Astrocyte (in vitro differentiated cells and primary cell): Measurements from ENCODE around the gene RBCK1. TPM values are rescaled to one million over a fixed set of nuclear protein-coding genes. Genes with fewer than 3 reads are reported as not detected.
A peak's percentile ranks its signal among the peaks of the same experiment; 100 is the strongest.

Experiments used
- DNase-seq: peaks from one replicate; pipeline ENCODE4 v3.0.0-alpha.2; 2010; ENCODE audit warnings: low read depth
- FAIRE-seq: peaks from 2 replicates; lab custom pipeline; 2011; peaks lifted over from hg19 to GRCh38; lab: Jason Lieb, UNC
- H2AFZ ChIP-seq: 2 replicates; pipeline ENCODE4 v1.6.0; 2012; ENCODE audit warnings: low read depth, low read length, inconsistent platforms
- H3K27ac ChIP-seq: 2 replicates; pipeline ENCODE4 v1.5.1; 2011; ENCODE audit warnings: low read depth, low read length, inconsistent platforms
- H3K27me3 ChIP-seq: 2 replicates; pipeline ENCODE4 v1.6.0; 2011; ENCODE audit warnings: low read length, inconsistent platforms; ENCODE audit not compliant: insufficient read depth
- H3K36me3 ChIP-seq: 2 replicates; pipeline ENCODE4 v1.5.1; 2011; ENCODE audit warnings: low read length, inconsistent platforms; ENCODE audit not compliant: insufficient read depth
- H3K4me1 ChIP-seq: 2 replicates; pipeline ENCODE4 v1.5.1; 2011; ENCODE audit warnings: low read length, inconsistent platforms; ENCODE audit not compliant: insufficient read depth
- H3K4me2 ChIP-seq: 2 replicates; pipeline ENCODE4 v1.6.0; 2012; ENCODE audit warnings: low read length, inconsistent platforms
- H3K4me3 ChIP-seq: 2 replicates; pipeline ENCODE4 v1.5.1; 2011; ENCODE audit warnings: low read depth, mild to moderate bottlenecking, low read length, inconsistent platforms; ENCODE audit not compliant: insufficient read depth
- H3K79me2 ChIP-seq: 2 replicates; pipeline ENCODE4 v1.6.0; 2012; ENCODE audit warnings: mild to moderate bottlenecking, low read length, inconsistent platforms; ENCODE audit not compliant: insufficient read depth
- H3K9ac ChIP-seq: 2 replicates; pipeline ENCODE4 v1.6.0; 2012; ENCODE audit warnings: mild to moderate bottlenecking, low read length, inconsistent platforms
- H3K9me3 ChIP-seq: 2 replicates; pipeline ENCODE4 v1.5.1; 2012; ENCODE audit warnings: low read depth, mild to moderate bottlenecking, low read length, inconsistent platforms; ENCODE audit not compliant: insufficient read depth
- H4K20me1 ChIP-seq: 2 replicates; pipeline ENCODE4 v1.6.0; 2012; ENCODE audit warnings: low read length, inconsistent platforms; ENCODE audit not compliant: insufficient read depth
- H3K27ac Mint-ChIP-seq: one replicate; pipeline ENCODE4 v1.8.0; 2021; ENCODE audit warnings: mild to moderate bottlenecking, mixed read lengths; ENCODE audit not compliant: unreplicated experiment
- H3K27me3 Mint-ChIP-seq: one replicate; pipeline ENCODE4 v1.8.0; 2021; ENCODE audit warnings: low read depth, mixed read lengths; ENCODE audit not compliant: unreplicated experiment
- H3K36me3 Mint-ChIP-seq: one replicate; pipeline ENCODE4 v1.8.0; 2021; ENCODE audit warnings: low read depth, mixed read lengths; ENCODE audit not compliant: unreplicated experiment
- H3K4me1 Mint-ChIP-seq: one replicate; pipeline ENCODE4 v1.8.0; 2021; ENCODE audit warnings: low read depth, mixed read lengths; ENCODE audit not compliant: unreplicated experiment
- H3K4me3 Mint-ChIP-seq: one replicate; pipeline ENCODE4 v1.8.0; 2021; ENCODE audit warnings: mild to moderate bottlenecking, moderate library complexity, mixed read lengths; ENCODE audit not compliant: unreplicated experiment
- H3K9me3 Mint-ChIP-seq: one replicate; pipeline ENCODE4 v1.8.0; 2021; ENCODE audit warnings: mild to moderate bottlenecking, mixed read lengths; ENCODE audit not compliant: unreplicated experiment
- EZH2 ChIP-seq: IDR thresholded peaks from 2 replicates; pipeline ENCODE4 v1.6.1; 2012; ENCODE audit warnings: mild to moderate bottlenecking, low read length, inconsistent platforms; ENCODE audit not compliant: insufficient read depth
- total RNA-seq: library from RNA; stranded (reverse); gene quantifications from 2 replicates; pipeline ENCODE4 v1.2.1, GENCODE V29; 2021
- TF ChIP-seq, protein P1 (sequence below): IDR thresholded peaks from 2 replicates; pipeline ENCODE4 v1.5.1; 2011; ENCODE audit warnings: low read depth, mild to moderate bottlenecking, inconsistent platforms, low read length, moderate library complexity; ENCODE audit not compliant: insufficient read depth

The RBCK1 gene
- total RNA-seq, 1 donor from 2014 or later, result 124 TPM

GRCh38 chr20:461254-462198 is 53.4 kb downstream of the RBCK1 start:
- Histone ChIP-seq H3K4me2 (peak overlapping the region; percentile 99), H2AFZ (peak overlapping the region; percentile 53), H3K4me1 (peaks cover 13% of the 10 kb centered on the region), H3K4me3 (peak overlapping the region; percentile 99), H4K20me1 (peaks cover 48% of the 10 kb centered on the region), H3K9me3 (no peaks in the 10 kb centered on the region), H3K27ac (peak overlapping the region; percentile 81), H3K27me3 (no peaks in the 10 kb centered on the region), H3K9ac (peak overlapping the region; percentile 98), H3K79me2 (peaks cover 56% of the 10 kb centered on the region), H3K36me3 (no peaks in the 10 kb centered on the region)
- Mint-ChIP-seq H3K27me3 (no peaks in the 10 kb centered on the region), H3K27ac (peak overlapping the region; percentile 90), H3K4me1 (peaks cover 20% of the 10 kb centered on the region), H3K4me3 (peak overlapping the region; percentile 98), H3K36me3 (peaks cover 8% of the 10 kb centered on the region), H3K9me3 (peaks cover 2% of the 10 kb centered on the region)
- FAIRE-seq (no peak), DNase-seq (peak; percentile 34)
- TF ChIP-seq EZH2, result no peak
- TF ChIP-seq, protein P1, sequence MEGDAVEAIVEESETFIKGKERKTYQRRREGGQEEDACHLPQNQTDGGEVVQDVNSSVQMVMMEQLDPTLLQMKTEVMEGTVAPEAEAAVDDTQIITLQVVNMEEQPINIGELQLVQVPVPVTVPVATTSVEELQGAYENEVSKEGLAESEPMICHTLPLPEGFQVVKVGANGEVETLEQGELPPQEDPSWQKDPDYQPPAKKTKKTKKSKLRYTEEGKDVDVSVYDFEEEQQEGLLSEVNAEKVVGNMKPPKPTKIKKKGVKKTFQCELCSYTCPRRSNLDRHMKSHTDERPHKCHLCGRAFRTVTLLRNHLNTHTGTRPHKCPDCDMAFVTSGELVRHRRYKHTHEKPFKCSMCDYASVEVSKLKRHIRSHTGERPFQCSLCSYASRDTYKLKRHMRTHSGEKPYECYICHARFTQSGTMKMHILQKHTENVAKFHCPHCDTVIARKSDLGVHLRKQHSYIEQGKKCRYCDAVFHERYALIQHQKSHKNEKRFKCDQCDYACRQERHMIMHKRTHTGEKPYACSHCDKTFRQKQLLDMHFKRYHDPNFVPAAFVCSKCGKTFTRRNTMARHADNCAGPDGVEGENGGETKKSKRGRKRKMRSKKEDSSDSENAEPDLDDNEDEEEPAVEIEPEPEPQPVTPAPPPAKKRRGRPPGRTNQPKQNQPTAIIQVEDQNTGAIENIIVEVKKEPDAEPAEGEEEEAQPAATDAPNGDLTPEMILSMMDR, result no peak

- Histone ChIP-seq H3K79me2 (peaks cover 48% of the 10 kb centered on the region), H3K27ac (peak within 1 kb of the TSS; percentile 81), H3K36me3 (no peaks in the 10 kb centered on the region), H3K9me3 (no peaks in the 10 kb centered on the region), H2AFZ (peak within 1 kb of the TSS; percentile 84), H3K4me1 (peaks cover 13% of the 10 kb centered on the region), H4K20me1 (peaks cover 43% of the 10 kb centered on the region), H3K27me3 (peaks cover 2% of the 10 kb centered on the region), H3K4me3 (peak within 1 kb of the TSS; percentile 99), H3K4me2 (peak within 1 kb of the TSS; percentile 99), H3K9ac (peak within 1 kb of the TSS; percentile 98)
- peak within 1 kb of the TSS; percentile 90 for H3K27ac Mint-ChIP-seq
- peaks cover 2% of the 10 kb centered on the region for H3K27me3 Mint-ChIP-seq
- TF ChIP-seq, protein P1, result no peak
- TF ChIP-seq EZH2, result no peak
- DNase-seq (peak; percentile 63), FAIRE-seq (no peak)
- H3K4me1 Mint-ChIP-seq, result peaks cover 20% of the 10 kb centered on the region
- peaks cover 8% of the 10 kb centered on the region for H3K36me3 Mint-ChIP-seq
- peak within 1 kb of the TSS; percentile 98 for H3K4me3 Mint-ChIP-seq
- peaks cover 4% of the 10 kb centered on the region for H3K9me3 Mint-ChIP-seq
Measured at GRCh38 chr20:462199-462991, 54.3 kb downstream of the RBCK1 start, which contains the start of gene TBC1D20. Gene TBC1D20 (minus strand): TSS chr20:462533. CDS start chr20:462405, 128 bp downstream.
